GM18867 (cell line): ENCODE data around the gene CEBPZOS.

Source experiments
- ATAC-seq: cut with Tn5 transposase; IDR thresholded peaks from one replicate; pipeline ENCODE4 v1.9.1; 2021; ENCODE audit warnings: mild to moderate bottlenecking, moderate library complexity; ENCODE audit not compliant: unreplicated experiment

Gene CEBPZOS

GRCh38 chr2:37196320-37197195 lies at the start of gene CEBPZOS:
Gene CEBPZOS, plus strand, starts transcription at chr2:37196496. Its CDS starts 3,209 bp downstream, at chr2:37199705.
- peak; percentile 77 for ATAC-seq

GRCh38 chr2:37148325-37148724 lies 48.0 kb upstream of the CEBPZOS start:
- no peak for ATAC-seq

- ATAC-seq = no peak
These were observed 46.5 kb upstream of the CEBPZOS start for GRCh38 chr2:37149626-37150322.

- ATAC-seq = no peak
These were observed 43.1 kb upstream of the CEBPZOS start for GRCh38 chr2:37153224-37153623.

- ATAC-seq = no peak
These were observed 41.5 kb upstream of the CEBPZOS start for GRCh38 chr2:37154785-37155184.

- ATAC-seq = peak; percentile 24
These were observed 40.0 kb upstream of the CEBPZOS start for GRCh38 chr2:37156071-37156856.

GRCh38 chr2:37156857-37157714 lies 39.2 kb upstream of the CEBPZOS start, which contains the start of gene EIF2AK2:
Gene EIF2AK2, minus strand, starts transcription at chr2:37156980. Its CDS starts 9,174 bp downstream, at chr2:37147806.
- ATAC-seq = peak; percentile 90

- ATAC-seq = no peak
These were observed 31.5 kb upstream of the CEBPZOS start for GRCh38 chr2:37164757-37165156.

- no peak for ATAC-seq
These were observed 28.6 kb upstream of the CEBPZOS start for GRCh38 chr2:37167636-37168180.

GRCh38 chr2:37168217-37168981 lies 27.9 kb upstream of the CEBPZOS start:
- ATAC-seq = no peak

- ATAC-seq = no peak
These were observed 24.7 kb upstream of the CEBPZOS start for GRCh38 chr2:37171624-37171950.

- no peak for ATAC-seq
These were observed 22.6 kb upstream of the CEBPZOS start for GRCh38 chr2:37173741-37174140.

- ATAC-seq = no peak
These were observed 16.2 kb upstream of the CEBPZOS start for GRCh38 chr2:37180006-37180639.

- ATAC-seq = no peak
These were observed 15.7 kb upstream of the CEBPZOS start for GRCh38 chr2:37180640-37181039.

- ATAC-seq = no peak
These were observed 14.3 kb upstream of the CEBPZOS start for GRCh38 chr2:37181726-37182684.

GRCh38 chr2:37188570-37188969 lies 7.7 kb upstream of the CEBPZOS start, which contains the start of gene SULT6B1:
Gene SULT6B1, minus strand, starts transcription at chr2:37188670. Its CDS starts 30 bp downstream, at chr2:37188640.
- ATAC-seq = no peak

- ATAC-seq = no peak
These were observed 6.7 kb upstream of the CEBPZOS start for GRCh38 chr2:37189452-37190153.
